Muscle layer of colon (tissue), 2 donors: ENCODE data around the gene KCNH8.

Experiments used
- H3K27ac ChIP-seq: one replicate; pipeline ENCODE4 v1.7.0; 2013; ENCODE audit warnings: low read depth, mild to moderate bottlenecking, low read length, moderate library complexity
- H3K27me3 ChIP-seq, 2 donors: one replicate each; pipeline ENCODE4 v1.7.0; 2013; ENCODE audit warnings: low read length in 2 of 2, mild to moderate bottlenecking in 2 of 2; ENCODE audit not compliant: insufficient read depth in 2 of 2, control insufficient read depth in 1 of 2
- H3K36me3 ChIP-seq: one replicate; pipeline ENCODE4 v1.7.0; 2013; ENCODE audit warnings: mild to moderate bottlenecking, low read length; ENCODE audit not compliant: insufficient read depth
- H3K4me1 ChIP-seq: one replicate; pipeline ENCODE4 v1.7.0; 2013; ENCODE audit warnings: mild to moderate bottlenecking, low read length; ENCODE audit not compliant: insufficient read depth
- H3K4me3 ChIP-seq, 2 donors: one replicate each; pipeline ENCODE4 v1.7.0; 2013; ENCODE audit warnings: low read length in 2 of 2, low read depth in 1 of 2, mild to moderate bottlenecking in 1 of 2, moderate library complexity in 1 of 2
- H3K9ac ChIP-seq: one replicate; pipeline ENCODE4 v1.7.0; 2013; ENCODE audit warnings: low read length
- H3K9me3 ChIP-seq: one replicate; pipeline ENCODE4 v1.7.0; 2013; ENCODE audit warnings: mild to moderate bottlenecking, low read length
- donor health status: abdominal sarcoma.
- donor health status: Adenocarcinoma of cecum.

KCNH8 gene

GRCh38 chr3:19488939-19489338 lies 340.6 kb downstream of the KCNH8 start:
- Histone ChIP-seq H3K27me3 (no peaks in the 10 kb centered on the region), H3K36me3 (no peaks in the 10 kb centered on the region), H3K9me3 (no peaks in the 10 kb centered on the region), H3K9ac (no peak overlapping the region), H3K4me1 (no peaks in the 10 kb centered on the region), H3K27ac (no peak overlapping the region), H3K4me3 (no peak overlapping the region)

GRCh38 chr3:19489936-19490335 lies 341.6 kb downstream of the KCNH8 start:
- Histone ChIP-seq H3K36me3 (no peaks in the 10 kb centered on the region), H3K4me3 (no peak overlapping the region), H3K4me1 (no peaks in the 10 kb centered on the region), H3K9me3 (no peaks in the 10 kb centered on the region), H3K9ac (no peak overlapping the region), H3K27ac (no peak overlapping the region), H3K27me3 (no peaks in the 10 kb centered on the region)

GRCh38 chr3:19506171-19506570 lies 357.9 kb downstream of the KCNH8 start:
- H3K27me3 ChIP-seq = no peaks in the 10 kb centered on the region
- H3K4me3 ChIP-seq = no peak overlapping the region
- H3K9ac ChIP-seq = no peak overlapping the region
- H3K9me3 ChIP-seq = no peaks in the 10 kb centered on the region
- no peak overlapping the region for H3K27ac ChIP-seq
- H3K4me1 ChIP-seq = no peaks in the 10 kb centered on the region
- H3K36me3 ChIP-seq = no peaks in the 10 kb centered on the region

GRCh38 chr3:19522305-19522704 lies 374.0 kb downstream of the KCNH8 start:
- Histone ChIP-seq H3K27me3 (no peaks in the 10 kb centered on the region), H3K9me3 (no peaks in the 10 kb centered on the region), H3K4me3 (no peak overlapping the region), H3K36me3 (no peaks in the 10 kb centered on the region), H3K9ac (no peak overlapping the region), H3K27ac (no peak overlapping the region), H3K4me1 (no peaks in the 10 kb centered on the region)

- H3K27ac ChIP-seq = no peak overlapping the region
- no peaks in the 10 kb centered on the region for H3K9me3 ChIP-seq
- no peaks in the 10 kb centered on the region for H3K27me3 ChIP-seq
- no peaks in the 10 kb centered on the region for H3K4me1 ChIP-seq
- no peak overlapping the region for H3K4me3 ChIP-seq
- H3K36me3 ChIP-seq = no peaks in the 10 kb centered on the region
- H3K9ac ChIP-seq = no peak overlapping the region
Measured at GRCh38 chr3:19526071-19526470, 377.8 kb downstream of the KCNH8 start.

GRCh38 chr3:19527746-19528145 lies 379.4 kb downstream of the KCNH8 start:
- Histone ChIP-seq H3K4me1 (no peaks in the 10 kb centered on the region), H3K27me3 (no peaks in the 10 kb centered on the region), H3K9ac (no peak overlapping the region), H3K27ac (no peak overlapping the region), H3K36me3 (no peaks in the 10 kb centered on the region), H3K9me3 (no peaks in the 10 kb centered on the region), H3K4me3 (no peak overlapping the region)

GRCh38 chr3:19531426-19531825 lies 383.1 kb downstream of the KCNH8 start:
- no peak overlapping the region for H3K4me3 ChIP-seq
- no peak overlapping the region for H3K9ac ChIP-seq
- no peak overlapping the region for H3K27ac ChIP-seq
- H3K9me3 ChIP-seq = no peaks in the 10 kb centered on the region
- H3K4me1 ChIP-seq = no peaks in the 10 kb centered on the region
- H3K27me3 ChIP-seq = no peaks in the 10 kb centered on the region
- H3K36me3 ChIP-seq = no peaks in the 10 kb centered on the region

- Histone ChIP-seq H3K4me1 (no peaks in the 10 kb centered on the region), H3K27ac (no peak overlapping the region), H3K4me3 (no peak overlapping the region), H3K9me3 (no peaks in the 10 kb centered on the region), H3K9ac (no peak overlapping the region), H3K36me3 (no peaks in the 10 kb centered on the region), H3K27me3 (no peaks in the 10 kb centered on the region)
Measured at GRCh38 chr3:19539518-19540392, 391.4 kb downstream of the KCNH8 start.

GRCh38 chr3:19540464-19540863 lies 392.2 kb downstream of the KCNH8 start:
- Histone ChIP-seq H3K9me3 (no peaks in the 10 kb centered on the region), H3K9ac (no peak overlapping the region), H3K27me3 (no peaks in the 10 kb centered on the region), H3K27ac (no peak overlapping the region), H3K4me3 (no peak overlapping the region), H3K4me1 (no peaks in the 10 kb centered on the region), H3K36me3 (no peaks in the 10 kb centered on the region)

- H3K4me3 ChIP-seq = no peak overlapping the region
- no peak overlapping the region for H3K27ac ChIP-seq
- H3K9ac ChIP-seq = no peak overlapping the region
- H3K36me3 ChIP-seq = no peaks in the 10 kb centered on the region
- H3K9me3 ChIP-seq = no peaks in the 10 kb centered on the region
- no peaks in the 10 kb centered on the region for H3K27me3 ChIP-seq
- no peaks in the 10 kb centered on the region for H3K4me1 ChIP-seq
Measured at GRCh38 chr3:19541284-19541683, 393.0 kb downstream of the KCNH8 start.

- Histone ChIP-seq H3K36me3 (no peaks in the 10 kb centered on the region), H3K27ac (no peak overlapping the region), H3K4me3 (no peak overlapping the region), H3K9ac (no peak overlapping the region), H3K27me3 (no peaks in the 10 kb centered on the region), H3K4me1 (no peaks in the 10 kb centered on the region), H3K9me3 (no peaks in the 10 kb centered on the region)
Measured at GRCh38 chr3:19543212-19543841, 395.0 kb downstream of the KCNH8 start.
